ENCODE results near the gene NSUN2.

The NSUN2 gene

GRCh38 chr5:6578676-6579343 lies 54.0 kb downstream of the NSUN2 start:
- TF ChIP-seq, protein P1, sequence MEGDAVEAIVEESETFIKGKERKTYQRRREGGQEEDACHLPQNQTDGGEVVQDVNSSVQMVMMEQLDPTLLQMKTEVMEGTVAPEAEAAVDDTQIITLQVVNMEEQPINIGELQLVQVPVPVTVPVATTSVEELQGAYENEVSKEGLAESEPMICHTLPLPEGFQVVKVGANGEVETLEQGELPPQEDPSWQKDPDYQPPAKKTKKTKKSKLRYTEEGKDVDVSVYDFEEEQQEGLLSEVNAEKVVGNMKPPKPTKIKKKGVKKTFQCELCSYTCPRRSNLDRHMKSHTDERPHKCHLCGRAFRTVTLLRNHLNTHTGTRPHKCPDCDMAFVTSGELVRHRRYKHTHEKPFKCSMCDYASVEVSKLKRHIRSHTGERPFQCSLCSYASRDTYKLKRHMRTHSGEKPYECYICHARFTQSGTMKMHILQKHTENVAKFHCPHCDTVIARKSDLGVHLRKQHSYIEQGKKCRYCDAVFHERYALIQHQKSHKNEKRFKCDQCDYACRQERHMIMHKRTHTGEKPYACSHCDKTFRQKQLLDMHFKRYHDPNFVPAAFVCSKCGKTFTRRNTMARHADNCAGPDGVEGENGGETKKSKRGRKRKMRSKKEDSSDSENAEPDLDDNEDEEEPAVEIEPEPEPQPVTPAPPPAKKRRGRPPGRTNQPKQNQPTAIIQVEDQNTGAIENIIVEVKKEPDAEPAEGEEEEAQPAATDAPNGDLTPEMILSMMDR (conservative IDR thresholded peaks at IDR 0.05; ENCODE audit: low read depth, low read length) = no peak
- no peak overlapping the region for H3K4me3 ChIP-seq (ENCODE audit: low read depth, low read length)
- no peak for DNase-seq (ENCODE audit: low read depth)

DNA sequence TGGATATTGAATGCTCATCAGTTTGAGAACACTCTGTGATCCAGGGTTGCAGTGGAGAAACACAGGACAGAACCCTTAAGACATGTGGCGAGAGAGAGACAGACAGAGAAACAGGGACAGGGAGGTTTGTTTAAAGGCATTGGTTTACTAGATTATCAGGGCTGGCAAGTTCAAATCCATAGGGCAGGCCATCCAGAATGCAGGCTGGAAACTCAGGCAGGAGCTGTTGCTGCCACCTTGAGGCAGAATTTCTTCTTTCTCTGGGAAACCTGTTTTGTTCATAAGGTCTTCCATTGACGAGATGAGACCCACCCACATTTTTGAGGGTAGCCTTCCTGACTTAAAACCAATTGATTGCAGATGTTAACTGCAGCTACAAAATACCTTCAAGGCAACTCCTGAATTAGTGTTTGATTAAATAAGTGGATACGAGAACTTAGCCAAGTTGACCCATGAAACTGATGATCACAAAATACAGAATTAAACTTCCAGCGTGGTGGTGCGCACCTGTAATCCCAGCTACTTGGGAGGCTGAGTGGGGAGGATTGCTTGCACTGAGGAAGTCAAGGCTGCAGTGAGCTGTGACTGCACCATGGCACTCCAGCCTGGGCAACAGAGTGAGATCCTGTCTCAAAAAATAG lies 55.9 kb downstream of the NSUN2 start:
- TF ChIP-seq, protein P1 (conservative IDR thresholded peaks at IDR 0.05; ENCODE audit: low read depth, low read length) = peak; percentile 82
- DNase-seq (ENCODE audit: low read depth) = peak; percentile 80
- no peak overlapping the region for H3K4me3 ChIP-seq (ENCODE audit: low read depth, low read length)

- TF ChIP-seq, protein P1 (conservative IDR thresholded peaks at IDR 0.05; ENCODE audit: low read depth, low read length) = no peak
- H3K4me3 ChIP-seq (ENCODE audit: low read depth, low read length) = no peak overlapping the region
- no peak for DNase-seq (ENCODE audit: low read depth)
Measured at GRCh38 chr5:6574537-6575245, 58.2 kb downstream of the NSUN2 start.

GRCh38 chr5:6574111-6574510 lies 58.7 kb downstream of the NSUN2 start:
- no peak for DNase-seq (ENCODE audit: low read depth)
- no peak overlapping the region for H3K4me3 ChIP-seq (ENCODE audit: low read depth, low read length)
- TF ChIP-seq, protein P1 (conservative IDR thresholded peaks at IDR 0.05; ENCODE audit: low read depth, low read length) = no peak

GRCh38 chr5:6573651-6574101 lies 59.2 kb downstream of the NSUN2 start:
- TF ChIP-seq, protein P1 (conservative IDR thresholded peaks at IDR 0.05; ENCODE audit: low read depth, low read length) = no peak
- no peak overlapping the region for H3K4me3 ChIP-seq (ENCODE audit: low read depth, low read length)
- DNase-seq (ENCODE audit: low read depth) = no peak

GRCh38 chr5:6572825-6573380 lies 59.9 kb downstream of the NSUN2 start:
- DNase-seq (ENCODE audit: low read depth) = no peak
- no peak overlapping the region for H3K4me3 ChIP-seq (ENCODE audit: low read depth, low read length)
- TF ChIP-seq, protein P1 (conservative IDR thresholded peaks at IDR 0.05; ENCODE audit: low read depth, low read length) = no peak

All from choroid plexus epithelial cell (primary cell).